Stimulated activated CD8-positive, alpha-beta memory T cell treated with anti-CD3 and anti-CD28 coated beads, Interleukin-2, amount 100 ng/mL, for 48 hours (primary cell): ENCODE data around the gene PSMG4.

Experiments
- DNase-seq, 2 donors: peaks; one replicate each; pipeline ENCODE4 v3.0.0-alpha.2; 2020; ENCODE audit warnings: low read depth in 2 of 2

PSMG4 gene

DNA sequence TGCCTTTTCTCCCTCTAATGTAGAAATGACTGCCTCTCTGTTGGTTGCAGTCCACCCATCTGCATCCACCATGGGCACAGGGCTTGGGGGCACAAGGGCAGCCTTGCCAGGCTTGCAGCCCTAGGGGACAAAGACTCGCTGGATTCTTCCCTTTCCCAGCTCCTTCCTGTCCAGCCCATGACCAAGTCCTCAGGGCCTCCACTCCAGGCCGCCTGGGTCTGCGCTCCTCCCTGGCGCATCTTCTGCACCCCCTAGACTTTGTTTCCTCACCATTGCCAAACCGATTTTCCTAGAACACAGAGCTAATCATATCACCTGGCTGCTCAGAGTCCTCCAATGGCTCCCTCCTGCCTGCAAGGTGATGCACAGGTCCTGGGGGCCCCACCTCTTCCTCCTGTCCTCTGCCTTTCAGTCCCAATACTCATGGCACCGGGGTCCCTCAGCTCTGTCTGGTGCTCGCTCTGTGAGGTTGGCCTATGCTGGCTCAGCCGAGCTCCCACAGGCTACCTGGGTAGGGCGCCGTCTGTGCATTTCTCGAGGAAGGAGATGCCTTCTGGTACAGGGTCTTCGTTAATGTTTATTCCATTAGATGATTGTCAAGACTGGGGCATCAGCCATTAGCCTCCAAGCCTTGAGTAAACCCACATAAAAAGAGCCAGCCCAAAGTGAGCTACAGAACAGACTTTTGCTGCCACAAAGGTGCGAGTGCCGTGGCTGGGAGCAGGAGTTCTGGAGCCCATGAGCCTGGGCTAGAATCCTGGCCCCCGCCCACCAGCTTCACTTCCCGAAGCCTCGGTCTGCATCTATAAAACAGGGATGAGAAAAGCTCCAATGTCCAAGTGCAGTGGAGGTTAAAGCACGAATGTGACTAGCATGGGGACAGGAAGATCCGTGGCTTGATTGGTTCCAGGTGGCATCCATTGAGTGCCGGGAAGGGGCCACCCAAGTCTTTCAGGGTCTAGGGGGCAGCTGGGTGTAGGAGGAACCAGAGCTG is 17.7 kb downstream of the PSMG4 start:
- no peak for DNase-seq

- DNase-seq: no peak
These were observed 18.5 kb downstream of the PSMG4 start for GRCh38 chr6:3277251-3277650.

DNA sequence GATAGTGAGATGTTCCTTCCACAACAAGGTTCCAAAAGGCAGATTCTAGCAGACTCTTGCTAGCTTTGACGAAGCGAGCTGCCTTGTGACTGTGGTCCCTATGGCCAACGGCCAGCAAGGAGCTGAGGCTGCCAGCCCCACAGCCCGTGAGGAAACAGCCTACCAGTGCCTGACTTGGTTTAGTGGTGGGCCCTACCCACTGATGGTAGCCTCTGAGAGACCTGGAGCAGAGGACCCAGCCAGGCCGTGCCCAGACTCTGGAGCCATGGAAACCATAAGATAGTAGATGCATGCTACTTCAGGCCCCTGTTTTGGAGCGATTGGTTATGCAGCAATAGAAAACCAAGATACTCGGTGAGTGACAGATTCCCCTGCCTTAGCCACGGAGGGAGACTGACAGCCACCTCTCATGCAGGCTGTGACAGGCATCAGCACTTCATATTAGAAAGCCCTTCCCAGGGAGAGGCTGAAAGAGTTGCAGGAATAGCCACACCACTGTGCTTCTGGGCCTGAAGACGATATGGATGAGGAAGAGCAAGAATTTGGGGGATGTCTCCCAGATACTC is 19.2 kb downstream of the PSMG4 start:
- no peak for DNase-seq

DNA sequence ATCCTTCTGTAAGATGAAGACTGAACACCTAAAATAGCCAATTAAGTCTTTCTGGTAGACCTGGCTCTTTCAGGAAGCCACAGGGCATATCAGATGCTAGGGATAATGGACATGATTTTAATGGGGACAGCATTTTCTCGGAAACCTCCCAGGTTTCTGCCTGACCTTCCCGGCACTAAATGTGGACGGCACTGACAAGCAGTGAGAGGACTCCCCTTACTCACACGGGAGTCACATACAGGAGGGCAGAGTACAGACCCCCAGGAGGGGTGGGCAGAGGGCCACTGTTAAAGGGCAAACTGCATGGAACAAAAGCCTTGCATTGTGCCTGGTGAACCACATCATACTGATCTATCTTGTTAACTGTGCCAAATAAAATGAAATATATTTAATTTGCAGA is 19.9 kb downstream of the PSMG4 start:
- DNase-seq: no peak

GRCh38 chr6:3280091-3280490 is 21.3 kb downstream of the PSMG4 start:
- no peak for DNase-seq

- DNase-seq: no peak
These were observed 22.2 kb downstream of the PSMG4 start for GRCh38 chr6:3280866-3281465.

- DNase-seq: no peak
These were observed 23.1 kb downstream of the PSMG4 start for GRCh38 chr6:3281631-3282475.

DNA sequence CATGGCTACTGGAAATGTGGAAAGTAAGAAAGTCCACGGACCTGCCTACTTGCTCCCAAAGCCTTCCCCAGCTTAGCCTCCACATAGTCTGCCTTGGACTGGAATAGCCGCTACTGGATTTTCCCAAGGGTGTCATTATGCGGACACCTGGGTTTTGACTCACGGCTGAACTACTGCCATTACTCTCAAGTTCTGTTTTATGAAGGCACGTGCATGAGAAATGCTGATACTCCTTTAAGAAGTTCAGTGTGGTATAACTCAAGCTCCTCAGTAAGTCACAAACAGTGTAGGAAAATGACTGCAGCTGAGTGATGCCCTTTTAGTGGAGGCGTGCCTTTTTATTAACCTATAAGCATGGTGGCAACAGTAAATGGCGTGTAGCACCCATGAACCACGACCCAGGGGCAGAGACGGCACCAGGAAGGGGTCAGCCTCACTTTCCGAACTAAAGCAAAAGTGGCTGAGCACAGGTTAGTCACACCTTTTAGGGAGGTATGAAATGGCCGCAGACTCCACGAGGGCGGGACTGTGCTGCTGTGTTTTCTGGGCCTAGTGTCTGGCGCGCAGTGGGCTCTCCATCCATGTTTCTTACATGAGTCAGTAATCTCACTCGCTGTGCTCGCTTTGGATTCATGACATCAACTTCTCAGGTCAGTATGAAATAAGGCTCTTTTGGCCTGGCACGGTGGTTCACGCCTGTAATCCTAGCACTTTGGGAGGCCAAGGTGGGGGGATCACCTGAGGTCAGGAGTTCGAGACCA is 23.9 kb downstream of the PSMG4 start:
- DNase-seq: no peak

- no peak for DNase-seq
These were observed 24.5 kb downstream of the PSMG4 start for GRCh38 chr6:3283241-3283640.

DNA sequence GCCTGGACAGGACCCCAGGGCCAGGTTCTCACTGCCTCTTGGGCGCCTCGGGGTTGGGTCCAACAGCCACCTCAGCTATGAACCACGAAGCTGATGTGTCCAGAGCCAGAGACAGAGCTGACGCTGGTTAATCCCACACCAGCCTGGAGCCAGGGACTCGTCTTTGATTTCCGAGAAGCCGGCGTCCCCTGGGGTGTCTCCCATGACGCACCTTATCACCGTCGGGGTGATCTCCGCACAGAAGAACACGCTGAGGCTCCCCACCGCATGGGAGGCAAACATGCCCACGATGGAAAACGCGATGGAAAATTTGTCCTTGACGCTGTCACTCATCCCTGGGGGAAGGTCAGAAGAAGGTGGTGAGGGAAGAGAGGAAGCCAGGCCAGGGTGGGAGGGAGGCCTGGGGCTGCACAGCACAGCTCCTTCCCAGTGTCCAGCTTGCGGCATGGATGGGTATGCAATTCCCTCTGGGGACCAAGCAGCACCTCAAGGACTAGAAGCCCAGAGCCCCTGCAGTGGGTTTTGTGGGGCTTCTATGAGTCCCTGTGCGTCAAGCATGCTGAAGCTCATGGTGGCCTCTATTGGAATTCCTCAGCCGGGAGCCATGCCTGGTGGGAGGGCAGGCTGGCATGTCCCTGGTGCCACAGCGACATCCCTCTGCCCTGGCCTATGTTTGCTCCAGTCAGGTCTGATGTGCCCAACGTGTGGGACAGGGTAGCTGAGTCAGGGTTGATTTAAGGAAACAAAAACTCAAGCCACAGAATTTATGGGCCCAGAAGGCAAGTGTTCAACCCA is 25.1 kb downstream of the PSMG4 start:
- no peak for DNase-seq

GRCh38 chr6:3284436-3284876 is 25.7 kb downstream of the PSMG4 start:
- DNase-seq: no peak

DNA sequence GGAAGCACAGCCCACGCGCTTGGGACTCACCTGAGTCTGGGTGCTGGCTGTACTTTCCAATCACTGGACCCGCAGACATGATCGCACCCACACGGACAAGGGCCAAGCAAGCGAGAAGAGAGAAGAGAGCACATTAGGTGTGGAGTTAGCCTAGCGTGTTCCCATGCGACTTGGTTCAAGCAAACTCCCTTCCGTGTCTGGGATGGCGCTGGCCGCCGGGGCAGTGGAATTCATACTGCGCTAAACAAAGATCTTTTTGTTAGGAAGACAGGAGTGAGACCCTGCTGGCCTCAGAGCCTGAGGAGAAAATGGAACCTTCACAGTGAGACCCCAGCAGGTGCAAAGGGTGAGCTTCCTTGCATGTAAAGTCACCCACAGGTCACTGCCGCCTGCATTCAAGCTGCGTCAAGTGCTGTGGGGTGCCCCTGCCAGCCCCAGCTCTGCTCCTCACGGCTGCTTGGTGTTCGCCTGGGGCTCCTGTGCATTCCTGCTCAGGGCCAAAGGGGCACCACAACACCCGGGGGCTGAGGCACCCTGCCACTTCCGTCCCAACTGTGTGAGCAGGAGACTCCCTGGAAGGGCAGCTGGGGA is 26.4 kb downstream of the PSMG4 start:
- no peak for DNase-seq

DNA sequence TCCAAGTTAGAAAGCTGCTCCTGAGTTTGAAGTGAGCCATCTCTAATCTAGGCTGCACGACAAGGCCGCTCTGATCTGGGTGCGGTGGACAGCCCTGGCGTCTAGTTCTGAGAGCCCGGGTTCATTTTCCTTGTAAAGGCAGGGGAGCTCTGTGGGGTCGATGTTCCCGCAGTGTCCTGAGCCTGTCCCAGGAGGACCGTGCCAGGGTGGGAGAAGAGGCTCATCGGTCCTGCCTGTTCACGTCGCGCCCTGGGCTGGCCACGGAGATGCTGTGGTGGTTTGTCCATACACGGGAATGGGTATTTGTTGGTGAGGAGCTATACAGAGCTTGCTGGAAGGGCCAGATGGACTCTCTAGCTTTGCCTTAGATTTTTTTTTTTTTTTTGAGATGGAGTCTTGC is 27.0 kb downstream of the PSMG4 start:
- no peak for DNase-seq

DNA sequence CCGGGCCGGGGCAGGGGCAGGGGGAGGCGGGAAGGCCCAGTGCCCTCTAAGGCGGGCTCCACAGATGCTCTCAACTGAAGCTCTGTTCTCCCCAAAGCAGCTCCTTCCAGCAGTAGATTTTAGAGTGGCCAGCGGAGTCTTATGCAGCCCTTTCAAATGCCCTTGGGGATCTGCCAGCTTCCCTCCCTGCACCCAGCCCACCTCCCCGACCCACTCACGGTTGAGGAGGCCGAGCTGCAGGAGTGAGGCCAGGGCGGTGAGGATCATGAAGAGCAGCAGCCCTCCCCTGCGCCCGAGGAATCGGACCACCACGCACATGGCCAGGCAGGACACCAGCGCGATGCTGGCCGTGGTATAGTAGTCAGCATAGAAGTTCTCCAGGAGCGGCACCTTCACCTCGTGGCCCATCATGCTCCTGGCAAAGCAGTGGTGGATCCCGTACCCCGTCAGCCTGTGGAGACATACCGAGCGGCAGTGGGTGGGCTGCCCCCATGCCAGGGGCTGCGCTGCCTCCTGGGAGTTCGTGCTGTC is 28.0 kb downstream of the PSMG4 start:
- no peak for DNase-seq

DNA sequence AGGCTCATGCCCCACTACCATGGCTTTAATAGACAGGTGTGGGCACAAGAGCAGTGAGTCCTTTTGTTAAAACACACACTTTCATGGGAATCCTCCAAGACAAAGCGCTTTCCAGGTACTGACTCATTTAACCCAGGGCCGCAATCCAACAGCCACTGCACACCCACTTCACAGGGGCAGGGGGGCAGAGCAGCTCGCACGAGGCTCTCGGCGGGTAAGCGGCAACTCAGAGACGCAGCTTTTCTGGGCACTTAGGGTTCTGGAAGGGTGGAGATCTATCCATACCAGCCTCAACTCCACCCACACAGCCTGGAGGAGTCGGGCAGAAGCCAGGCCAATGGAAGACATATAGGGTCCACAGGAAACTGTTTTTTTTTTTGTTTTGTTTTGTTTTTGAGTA is 28.6 kb downstream of the PSMG4 start:
- no peak for DNase-seq

- DNase-seq: no peak
These were observed 29.4 kb downstream of the PSMG4 start for GRCh38 chr6:3287976-3288707.

- no peak for DNase-seq
These were observed 30.2 kb downstream of the PSMG4 start for GRCh38 chr6:3288711-3289663.

- DNase-seq: no peak
These were observed 30.9 kb downstream of the PSMG4 start for GRCh38 chr6:3289664-3290055.
